KMS-11 (cell line): ENCODE results near the gene CAMKMT.

ENCODE experiments used
- H2AFZ ChIP-seq: fragments of 200-600 bp; sonication (generic); 2 replicates; pipeline ENCODE4 v1.6.1; 2016; ENCODE audit warnings: antibody characterized with exemption, mixed run types, low read depth
- H3K27ac ChIP-seq: fragments of 200-600 bp; sonication (generic); 2 replicates; pipeline ENCODE4 v1.6.1; 2016; ENCODE audit warnings: mild to moderate bottlenecking, mixed run types
- H3K27me3 ChIP-seq: fragments of 200-600 bp; sonication (generic); 2 replicates; pipeline ENCODE4 v1.6.1; 2017; ENCODE audit warnings: mild to moderate bottlenecking, low read depth, mixed run types, moderate library complexity; ENCODE audit not compliant: insufficient read depth
- H3K36me3 ChIP-seq: fragments of 200-600 bp; sonication (generic); 2 replicates; pipeline ENCODE4 v1.6.1; 2017; ENCODE audit warnings: mild to moderate bottlenecking, mixed run types; ENCODE audit not compliant: insufficient read depth
- H3K4me1 ChIP-seq: fragments of 200-600 bp; sonication (generic); 2 replicates; pipeline ENCODE4 v1.6.1; 2016; ENCODE audit warnings: mild to moderate bottlenecking, low read depth, mixed run types; ENCODE audit not compliant: poor library complexity, severe bottlenecking
- H3K4me2 ChIP-seq: fragments of 200-600 bp; sonication (generic); 2 replicates; pipeline ENCODE4 v1.7.0; 2016; ENCODE audit warnings: mild to moderate bottlenecking, mixed run types
- H3K4me3 ChIP-seq: fragments of 200-600 bp; sonication (generic); IDR thresholded peaks from 2 replicates; pipeline ENCODE4 v1.6.1; 2017; ENCODE audit warnings: low read depth, low read length, mixed read lengths; ENCODE audit not compliant: insufficient read depth
- H3K79me2 ChIP-seq: fragments of 200-600 bp; sonication (generic); 2 replicates; pipeline ENCODE4 v1.6.1; 2016; ENCODE audit warnings: low read depth, mixed run types; ENCODE audit not compliant: insufficient read depth
- H3K9ac ChIP-seq: fragments of 200-600 bp; sonication (generic); 2 replicates; pipeline ENCODE4 v1.6.1; 2016; ENCODE audit warnings: mild to moderate bottlenecking, mixed run types
- H4K20me1 ChIP-seq: fragments of 200-600 bp; sonication (generic); 2 replicates; pipeline ENCODE4 v1.6.1; 2016; ENCODE audit warnings: mild to moderate bottlenecking, mixed run types; ENCODE audit not compliant: insufficient read depth
- CTCF ChIP-seq: fragments of 200-600 bp; sonication (generic); conservative IDR thresholded peaks from 2 replicates; pipeline ENCODE4 v1.6.1; 2017; ENCODE audit warnings: low read depth, mild to moderate bottlenecking, antibody characterized with exemption, low read length, moderate library complexity, mixed read lengths

The CAMKMT gene

GRCh38 chr2:44464437-44464836, 102.7 kb downstream of the CAMKMT start:
- TF ChIP-seq CTCF = no peak

GRCh38 chr2:44470151-44470550, 108.4 kb downstream of the CAMKMT start:
- Histone ChIP-seq H4K20me1 (no peaks in the 10 kb centered on the region), H3K27ac (no peak overlapping the region), H3K27me3 (no peaks in the 10 kb centered on the region), H3K79me2 (no peaks in the 10 kb centered on the region), H2AFZ (no peak overlapping the region), H3K4me2 (no peak overlapping the region), H3K9ac (no peak overlapping the region), H3K4me1 (no peaks in the 10 kb centered on the region), H3K4me3 (no peak overlapping the region), H3K36me3 (no peaks in the 10 kb centered on the region)
- no peak for TF ChIP-seq CTCF

More at GRCh38 chr2:44464437-44464836, 102.7 kb downstream of the CAMKMT start:
- Histone ChIP-seq H3K27me3 (no peaks in the 10 kb centered on the region), H4K20me1 (no peaks in the 10 kb centered on the region), H3K9ac (no peak overlapping the region), H3K4me3 (no peak overlapping the region), H2AFZ (no peak overlapping the region), H3K4me1 (no peaks in the 10 kb centered on the region), H3K79me2 (no peaks in the 10 kb centered on the region), H3K36me3 (no peaks in the 10 kb centered on the region), H3K27ac (no peak overlapping the region), H3K4me2 (no peak overlapping the region)

- H3K27me3 ChIP-seq = no peaks in the 10 kb centered on the region
- H2AFZ ChIP-seq = no peak overlapping the region
- H3K36me3 ChIP-seq = no peaks in the 10 kb centered on the region
- no peak overlapping the region for H3K27ac ChIP-seq
- no peak overlapping the region for H3K4me3 ChIP-seq
- no peak for TF ChIP-seq CTCF
- H3K79me2 ChIP-seq = no peaks in the 10 kb centered on the region
- H3K4me2 ChIP-seq = no peak overlapping the region
- no peaks in the 10 kb centered on the region for H4K20me1 ChIP-seq
- no peak overlapping the region for H3K9ac ChIP-seq
- H3K4me1 ChIP-seq = peaks cover 14% of the 10 kb centered on the region
Measured at GRCh38 chr2:44477657-44478414, 116.1 kb downstream of the CAMKMT start.

- Histone ChIP-seq H3K27me3 (no peaks in the 10 kb centered on the region), H3K27ac (peak overlapping the region; percentile 7; the same call in 1 of the 2 replicates), H3K79me2 (no peaks in the 10 kb centered on the region), H2AFZ (no peak overlapping the region), H4K20me1 (no peaks in the 10 kb centered on the region), H3K4me1 (peaks cover 14% of the 10 kb centered on the region), H3K36me3 (no peaks in the 10 kb centered on the region), H3K9ac (no peak overlapping the region), H3K4me2 (peak overlapping the region; percentile 10), H3K4me3 (no peak overlapping the region)
- TF ChIP-seq CTCF = peak; percentile 98
Measured at GRCh38 chr2:44479127-44479887, 117.6 kb downstream of the CAMKMT start.
